H1 (cell line): ENCODE results near the gene CSNK1D. TPM values are rescaled to one million over a fixed set of nuclear protein-coding genes. Genes with fewer than 3 reads are reported as not detected.

ENCODE experiments used
- CTCF ChIA-PET: fragments of 300-600 bp; sonication (Branson Sonifier 250); formaldehyde crosslinking; loops from one replicate; lab custom pipeline; 2021; ENCODE audit not compliant: partially characterized antibody; lab: Charles Lee
- POLR2A ChIA-PET: fragments of 300-600 bp; sonication (Branson Sonifier 250); formaldehyde crosslinking; loops from one replicate; lab custom pipeline; 2021; ENCODE audit warnings: inconsistent platforms; ENCODE audit not compliant: partially characterized antibody; lab: Charles Lee
- DNase-seq, 2 experiments: peaks; one replicate each; pipeline versions ENCODE4 v3.0.0 to v3.0.0-alpha.2; 2010 to 2022; ENCODE audit warnings: low spot score in 2 of 2, low read depth in 1 of 2, mixed read lengths in 1 of 2
- FAIRE-seq: peaks from 2 replicates; lab custom pipeline; 2011; peaks lifted over from hg19 to GRCh38; lab: Jason Lieb, UNC
- H2AFZ ChIP-seq: 2 replicates; pipeline ENCODE4 v1.8.1; 2012; ENCODE audit warnings: low read length, inconsistent platforms
- H2AK5ac ChIP-seq: 2 replicates; pipeline ENCODE4 v1.6.1; 2013; ENCODE audit warnings: low read depth, low read length
- H2BK120ac ChIP-seq: replicated peaks from 2 replicates; pipeline ENCODE3; 2013; ENCODE audit warnings: low read depth, low read length, inconsistent platforms
- H2BK12ac ChIP-seq: 2 replicates; pipeline ENCODE4 v1.6.1; 2013; ENCODE audit warnings: low read depth, low read length
- H2BK15ac ChIP-seq: 2 replicates; pipeline ENCODE4 v1.6.1; 2013; ENCODE audit warnings: low read length
- H2BK20ac ChIP-seq: 2 replicates; pipeline ENCODE4 v1.6.1; 2013; ENCODE audit warnings: low read length
- H2BK5ac ChIP-seq: 2 replicates; pipeline ENCODE4 v1.6.1; 2013; ENCODE audit warnings: low read depth, low read length
- H3K14ac ChIP-seq: 2 replicates; pipeline ENCODE4 v1.6.1; 2013; ENCODE audit warnings: inconsistent platforms; ENCODE audit not compliant: insufficient read length
- H3K18ac ChIP-seq: 2 replicates; pipeline ENCODE4 v1.6.1; 2013; ENCODE audit warnings: low read length; ENCODE audit errors: extremely low read depth
- H3K23ac ChIP-seq: 2 replicates; pipeline ENCODE4 v1.6.1; 2013; ENCODE audit warnings: inconsistent platforms; ENCODE audit not compliant: insufficient read length
- H3K23me2 ChIP-seq: 2 replicates; pipeline ENCODE4 v1.6.1; 2013; ENCODE audit warnings: low read depth, low read length
- H3K27ac ChIP-seq: 2 replicates; pipeline ENCODE4 v1.6.1; 2011; ENCODE audit warnings: low read depth, low read length, inconsistent platforms
- H3K27me3 ChIP-seq, 4 experiments: replicated peaks in 1 of 4; 1 replicate in 1 of 4; 2 replicates in 3 of 4; pipeline versions ENCODE4 v1.6.1 to v1.8.1; 2011 to 2013; ENCODE audit warnings: low read length in 3 of 4, mild to moderate bottlenecking in 3 of 4, inconsistent platforms in 2 of 4, mixed read lengths in 2 of 4, moderate library complexity in 1 of 4; ENCODE audit not compliant: control insufficient read depth in 3 of 4, insufficient read depth in 3 of 4; ENCODE audit errors: extremely low read depth in 1 of 4
- H3K36me3 ChIP-seq, 4 experiments: 2 replicates each; pipeline versions ENCODE4 v1.6.1 to v1.8.1; 2011 to 2013; ENCODE audit warnings: mild to moderate bottlenecking in 4 of 4, low read length in 3 of 4, moderate library complexity in 2 of 4, control low read depth in 1 of 4, inconsistent platforms in 1 of 4; ENCODE audit not compliant: insufficient read depth in 4 of 4, control insufficient read depth in 2 of 4
- H3K4ac ChIP-seq: replicated peaks from 2 replicates; pipeline ENCODE3; 2013; ENCODE audit warnings: low read length, low read depth, mixed read lengths, inconsistent platforms; ENCODE audit not compliant: insufficient read length
- H3K4me1 ChIP-seq, 4 experiments: replicated peaks in 1 of 4; 1 replicate in 1 of 4; 2 replicates in 3 of 4; pipeline versions ENCODE4 v1.6.1 to v1.8.1; 2011 to 2013; ENCODE audit warnings: low read length in 3 of 4, inconsistent platforms in 2 of 4, mixed read lengths in 1 of 4; ENCODE audit not compliant: insufficient read depth in 4 of 4, control insufficient read depth in 3 of 4
- H3K4me2 ChIP-seq, 2 experiments: 2 replicates each; pipeline versions ENCODE4 v1.6.1 to v1.8.1; 2011 to 2013; ENCODE audit warnings: low read depth in 2 of 2, low read length in 2 of 2, control low read depth in 1 of 2, inconsistent platforms in 1 of 2, mild to moderate bottlenecking in 1 of 2; ENCODE audit not compliant: insufficient read depth in 1 of 2
- H3K4me3 ChIP-seq, 4 experiments: fragments of 200-600, 300-600 bp in 1 of 4; sonication (generic), shearing (Covaris generic), sonication (Bioruptor Twin) in 1 of 4; 2 replicates each; pipeline versions ENCODE4 v1.5.1 to v1.8.1; 2011 to 2016; ENCODE audit warnings: low read length in 4 of 4, low read depth in 3 of 4, control low read depth in 2 of 4, inconsistent platforms in 2 of 4, mild to moderate bottlenecking in 2 of 4, mixed read lengths in 1 of 4, moderate library complexity in 1 of 4; ENCODE audit not compliant: insufficient read depth in 2 of 4; ENCODE audit errors: extremely low read depth in 1 of 4
- H3K56ac ChIP-seq: replicated peaks from 2 replicates; pipeline ENCODE3; 2013; ENCODE audit warnings: low read depth, mild to moderate bottlenecking, mixed read lengths, low read length, inconsistent platforms; ENCODE audit not compliant: insufficient read length
- H3K79me1 ChIP-seq: 2 replicates; pipeline ENCODE4 v1.6.1; 2013; ENCODE audit warnings: low read depth, low read length, control low read depth
- H3K79me2 ChIP-seq, 2 experiments: 2 replicates each; pipeline versions ENCODE4 v1.6.1 to v1.8.1; 2012 to 2013; ENCODE audit warnings: low read length in 2 of 2, mild to moderate bottlenecking in 2 of 2, inconsistent platforms in 1 of 2; ENCODE audit not compliant: insufficient read depth in 2 of 2, control insufficient read depth in 1 of 2
- H3K9ac ChIP-seq, 4 experiments: replicated peaks in 1 of 4; 1 replicate in 1 of 4; 2 replicates in 3 of 4; pipeline versions ENCODE4 v1.6.1 to v1.8.1; 2011 to 2013; ENCODE audit warnings: low read depth in 3 of 4, low read length in 3 of 4, control low read depth in 2 of 4, mild to moderate bottlenecking in 2 of 4, moderate library complexity in 2 of 4, inconsistent platforms in 1 of 4; ENCODE audit errors: extremely low read depth in 1 of 4
- H3K9me3 ChIP-seq, 2 experiments: 2 replicates each; pipeline versions ENCODE4 v1.6.1 to v1.8.1; 2012 to 2013; ENCODE audit warnings: mild to moderate bottlenecking in 2 of 2, moderate library complexity in 2 of 2, control low read depth in 1 of 2, inconsistent platforms in 1 of 2, low read depth in 1 of 2, low read length in 1 of 2, mixed read lengths in 1 of 2; ENCODE audit not compliant: insufficient read depth in 2 of 2
- H4K20me1 ChIP-seq, 2 experiments: replicated peaks in 1 of 2; 2 replicates each; pipeline versions ENCODE3 to v1.8.1; 2011 to 2013; ENCODE audit warnings: inconsistent platforms in 2 of 2, low read length in 2 of 2, mild to moderate bottlenecking in 1 of 2; ENCODE audit not compliant: insufficient read depth in 2 of 2, control insufficient read depth in 1 of 2
- H4K5ac ChIP-seq: 2 replicates; pipeline ENCODE4 v1.6.1; 2013; ENCODE audit warnings: low read length, low read depth, mixed read lengths, inconsistent platforms; ENCODE audit not compliant: insufficient read length
- H4K8ac ChIP-seq: 2 replicates; pipeline ENCODE4 v1.8.0; 2013; ENCODE audit warnings: mild to moderate bottlenecking, moderate library complexity, low read length, inconsistent platforms; ENCODE audit not compliant: insufficient read depth; ENCODE audit errors: extremely low read depth
- H4K91ac ChIP-seq: replicated peaks from 2 replicates; pipeline ENCODE3; 2013; ENCODE audit warnings: low read length, mixed read lengths, inconsistent platforms; ENCODE audit not compliant: insufficient read length
- ASH2L ChIP-seq: fragments of 200-600, 300-600 bp; sonication (generic); IDR thresholded peaks from one replicate; pipeline ENCODE4 v1.7.1; 2017; ENCODE audit warnings: low read length
- BACH1 ChIP-seq: IDR thresholded peaks from 2 replicates; pipeline ENCODE4 v1.6.1; 2012; ENCODE audit warnings: low read length, improper control_type of control experiment
- CHD1 ChIP-seq: IDR thresholded peaks from 2 replicates; pipeline ENCODE4 v1.6.1; 2012; ENCODE audit warnings: low read depth, low read length, improper control_type of control experiment
- GABPA ChIP-seq: IDR thresholded peaks from 2 replicates; pipeline ENCODE4 v1.6.1; 2011; ENCODE audit warnings: mild to moderate bottlenecking, low read length, moderate library complexity, borderline replicate concordance; ENCODE audit not compliant: insufficient read depth
- GTF2F1 ChIP-seq: IDR thresholded peaks from 2 replicates; pipeline ENCODE4 v1.6.1; 2012; ENCODE audit warnings: low read depth, low read length, improper control_type of control experiment, borderline replicate concordance
- MAFK ChIP-seq: IDR thresholded peaks from 2 replicates; pipeline ENCODE4 v1.6.1; 2012; ENCODE audit warnings: low read depth, mild to moderate bottlenecking, improper control_type of control experiment, low read length
- SAP30 ChIP-seq: fragments of 300-600 bp; sonication (generic); IDR thresholded peaks from 2 replicates; pipeline ENCODE4 v1.7.1; 2012; ENCODE audit warnings: low read length, moderate library complexity, mild to moderate bottlenecking, inconsistent platforms; ENCODE audit not compliant: insufficient read depth, insufficient replicate concordance
- SIX5 ChIP-seq: IDR thresholded peaks from 2 replicates; pipeline ENCODE4 v1.6.1; 2011; ENCODE audit warnings: mild to moderate bottlenecking, low read depth, low read length
- WGBS, 2 experiments: shearing (Covaris generic) in 1 of 2; methylation state at CpG; one replicate each; pipeline versions ENCODE4 v1.1.6 to v1.1.7; 2013 to 2015; ENCODE audit warnings: low lambda C conversion rate in 2 of 2, mixed read lengths in 2 of 2, inconsistent platforms in 1 of 2, low coverage in 1 of 2, missing lambda C conversion rate in 1 of 2; ENCODE audit not compliant: insufficient replicate concordance in 2 of 2, insufficient coverage in 1 of 2, insufficient read length in 1 of 2; ENCODE audit errors: extremely low coverage in 1 of 2, missing lambda C conversion rate in 1 of 2; 5-methylcytosine and 5-hydroxymethylcytosine counted together
- polyA plus RNA-seq, 7 experiments: library from polyadenylated mRNA; depleted of rRNA in 3 of 7; stranded (reverse) in 5 of 7; unstranded in 2 of 7; fragments of >200 nt in 5 of 7; fragments of 200-250 nt in 2 of 7; gene quantifications; 1 replicate in 5 of 7; 2 replicates in 1 of 7; 4 replicates in 1 of 7; pipeline versions ENCODE4 v1.2.1 to v1.2.3, GENCODE V29; 2011 to 2013; ENCODE audit warnings: missing spikeins in 2 of 7, mixed read lengths in 2 of 7
- total RNA-seq: library from RNA; stranded (reverse); fragmentation: NEBNext Ultra II Directional; extraction: Animal tissue kit (Norgen Biotek cat#: 25700); gene quantifications from 2 replicates; pipeline ENCODE4 v1.2.1, GENCODE V29; 2021
- TF ChIP-seq, protein P1 (sequence below), 3 experiments: IDR thresholded peaks; 1 replicate in 2 of 3; 2 replicates in 1 of 3; pipeline versions ENCODE4 v1.5.1 to v1.6.1; 2011; ENCODE audit warnings: low read length in 3 of 3, mild to moderate bottlenecking in 3 of 3, inconsistent platforms in 2 of 3, low read depth in 1 of 3, moderate library complexity in 1 of 3; ENCODE audit not compliant: insufficient read depth in 1 of 3; ENCODE audit errors: control extremely low read depth in 1 of 3

CSNK1D gene
- total and polyA plus RNA-seq, 2 of the 8 experiments (the other 6 are each of a cell fraction or from before 2014, with no cell fraction given), result 73.5 to 103 TPM

DNA sequence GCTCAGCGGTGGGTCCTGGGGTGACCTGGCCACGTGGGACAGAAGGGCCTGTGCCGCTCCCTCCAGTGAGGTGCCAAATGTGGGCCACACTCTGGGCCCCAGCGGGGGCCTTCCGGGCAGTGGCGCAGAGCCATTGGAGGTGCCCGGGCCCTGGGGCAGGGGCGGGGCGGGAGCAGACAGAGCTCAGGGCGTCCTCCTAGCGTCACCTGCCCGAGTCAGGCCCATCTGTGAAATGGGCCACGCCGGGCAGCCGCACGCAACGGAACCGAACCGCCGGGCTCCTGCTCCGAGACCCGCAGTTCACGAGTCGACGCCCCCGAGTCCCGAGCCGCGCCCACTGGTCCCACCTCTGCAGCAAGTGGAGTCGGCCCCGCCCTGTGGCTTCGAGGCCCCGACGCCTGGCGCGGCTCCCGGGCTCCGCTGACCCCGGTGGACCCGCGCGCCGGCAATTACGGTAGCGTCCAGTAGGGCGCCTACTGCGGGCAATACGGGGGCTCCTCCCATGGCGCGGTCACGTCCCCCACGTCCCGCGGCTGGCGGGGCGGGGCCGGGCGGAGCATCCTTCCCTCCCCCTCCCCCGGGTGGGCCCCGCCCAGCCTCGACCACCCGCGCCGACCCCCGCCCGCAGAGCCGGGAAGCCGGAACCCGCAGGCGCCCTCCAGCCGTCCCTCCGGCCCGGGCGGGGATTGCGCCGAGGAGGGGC, 42.7 kb downstream of the CSNK1D start:
- peak overlapping the region; percentile 67 to 86 for H3K4me2 ChIP-seq
- H3K9me3 ChIP-seq, result no peaks in the 10 kb centered on the region; a peak in 1 of 4 replicates
- H2BK20ac ChIP-seq, result no peak overlapping the region
- no peak overlapping the region for H4K5ac ChIP-seq
- no peak overlapping the region for H2BK15ac ChIP-seq
- H3K79me1 ChIP-seq, result no peaks in the 10 kb centered on the region; the same call in 1 of the 2 replicates
- peaks cover 11% of the 10 kb centered on the region; the same call in 1 of the 2 replicates for H3K23me2 ChIP-seq
- H4K8ac ChIP-seq, result peak overlapping the region; percentile 51
- peaks cover 0 to 18% (median 4%) of the 10 kb centered on the region in 4 experiments; a peak in 6 of 7 replicates for H3K4me1 ChIP-seq
- H2BK12ac ChIP-seq, result no peak overlapping the region
- H4K91ac ChIP-seq, result no peak overlapping the region
- no peaks in the 10 kb centered on the region; a peak in 1 of 8 replicates for H3K36me3 ChIP-seq
- H3K9ac ChIP-seq, result no peak overlapping the region
- no peak overlapping the region for H3K18ac ChIP-seq
- FAIRE-seq (no peak), DNase-seq (no peak)
- ChIA-PET CTCF (interaction anchor here (0.5 to 2.5 kb wide), 10 partner anchors 11 to 364 kb away, joined by 3 to 12 read pairs (median 3); no protein-coding TSS in a partner anchor), POLR2A (interaction anchor here (0.6 to 2.1 kb wide), 5 partner anchors 7 to 42 kb away, joined by 3 to 8 read pairs (median 6); partner anchors contain the start of gene CCDC57)
- H2BK120ac ChIP-seq, result no peak overlapping the region
- H3K27ac ChIP-seq, result no peak overlapping the region
- H2BK5ac ChIP-seq, result no peak overlapping the region
- H3K4me3 ChIP-seq, result peak overlapping the region; percentile 38 to 65 (median 43); a peak in 7 of 8 replicates
- no peak overlapping the region for H3K4ac ChIP-seq
- H2AK5ac ChIP-seq, result no peak overlapping the region; the same call in 1 of the 2 replicates
- H3K27me3 ChIP-seq, result peaks cover 28 to 68% (median 57%) of the 10 kb centered on the region in 4 experiments
- no peaks in the 10 kb centered on the region for H3K79me2 ChIP-seq
- peaks cover 9 to 17% of the 10 kb centered on the region in 2 experiments for H4K20me1 ChIP-seq
- H2AFZ ChIP-seq, result no peak overlapping the region
- no peak overlapping the region for H3K23ac ChIP-seq
- no peak overlapping the region for H3K56ac ChIP-seq
- 44% methylated on average over 7 of the region's 76 CpGs; no CpG with 5 or more reads in 1 of the 2 experiments for WGBS, 2 experiments
- no peak overlapping the region for H3K14ac ChIP-seq
- peak; percentile 47; the same call in 1 of the 2 replicates for TF ChIP-seq MAFK
- TF ChIP-seq ASH2L, result no peak
- TF ChIP-seq, protein P1, sequence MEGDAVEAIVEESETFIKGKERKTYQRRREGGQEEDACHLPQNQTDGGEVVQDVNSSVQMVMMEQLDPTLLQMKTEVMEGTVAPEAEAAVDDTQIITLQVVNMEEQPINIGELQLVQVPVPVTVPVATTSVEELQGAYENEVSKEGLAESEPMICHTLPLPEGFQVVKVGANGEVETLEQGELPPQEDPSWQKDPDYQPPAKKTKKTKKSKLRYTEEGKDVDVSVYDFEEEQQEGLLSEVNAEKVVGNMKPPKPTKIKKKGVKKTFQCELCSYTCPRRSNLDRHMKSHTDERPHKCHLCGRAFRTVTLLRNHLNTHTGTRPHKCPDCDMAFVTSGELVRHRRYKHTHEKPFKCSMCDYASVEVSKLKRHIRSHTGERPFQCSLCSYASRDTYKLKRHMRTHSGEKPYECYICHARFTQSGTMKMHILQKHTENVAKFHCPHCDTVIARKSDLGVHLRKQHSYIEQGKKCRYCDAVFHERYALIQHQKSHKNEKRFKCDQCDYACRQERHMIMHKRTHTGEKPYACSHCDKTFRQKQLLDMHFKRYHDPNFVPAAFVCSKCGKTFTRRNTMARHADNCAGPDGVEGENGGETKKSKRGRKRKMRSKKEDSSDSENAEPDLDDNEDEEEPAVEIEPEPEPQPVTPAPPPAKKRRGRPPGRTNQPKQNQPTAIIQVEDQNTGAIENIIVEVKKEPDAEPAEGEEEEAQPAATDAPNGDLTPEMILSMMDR (IDR thresholded peaks at IDR 0.05; ENCODE audit: control extremely low read depth in 1 of 3, insufficient read depth in 1 of 3, low read depth in 1 of 3, low read length in 3 of 3), result peak; percentile 13 to 37 (median 32); a peak in 3 of 4 replicates
- TF ChIP-seq SAP30, result no peak
- TF ChIP-seq GTF2F1, result no peak
- 0 out of 2 replicates have a peak, but pooled peaks have one; percentile 35 for TF ChIP-seq BACH1
- TF ChIP-seq GABPA, result peak; percentile 12; the same call in 1 of the 2 replicates
- no peak for TF ChIP-seq CHD1
- TF ChIP-seq SIX5, result no peak
